GM19455 (cell line): Measurements from ENCODE around the gene CLCN7.

Experiments
- ATAC-seq: cut with Tn5 transposase; IDR thresholded peaks from one replicate; pipeline ENCODE4 v1.9.1; 2021; ENCODE audit not compliant: unreplicated experiment

CLCN7 gene

DNA sequence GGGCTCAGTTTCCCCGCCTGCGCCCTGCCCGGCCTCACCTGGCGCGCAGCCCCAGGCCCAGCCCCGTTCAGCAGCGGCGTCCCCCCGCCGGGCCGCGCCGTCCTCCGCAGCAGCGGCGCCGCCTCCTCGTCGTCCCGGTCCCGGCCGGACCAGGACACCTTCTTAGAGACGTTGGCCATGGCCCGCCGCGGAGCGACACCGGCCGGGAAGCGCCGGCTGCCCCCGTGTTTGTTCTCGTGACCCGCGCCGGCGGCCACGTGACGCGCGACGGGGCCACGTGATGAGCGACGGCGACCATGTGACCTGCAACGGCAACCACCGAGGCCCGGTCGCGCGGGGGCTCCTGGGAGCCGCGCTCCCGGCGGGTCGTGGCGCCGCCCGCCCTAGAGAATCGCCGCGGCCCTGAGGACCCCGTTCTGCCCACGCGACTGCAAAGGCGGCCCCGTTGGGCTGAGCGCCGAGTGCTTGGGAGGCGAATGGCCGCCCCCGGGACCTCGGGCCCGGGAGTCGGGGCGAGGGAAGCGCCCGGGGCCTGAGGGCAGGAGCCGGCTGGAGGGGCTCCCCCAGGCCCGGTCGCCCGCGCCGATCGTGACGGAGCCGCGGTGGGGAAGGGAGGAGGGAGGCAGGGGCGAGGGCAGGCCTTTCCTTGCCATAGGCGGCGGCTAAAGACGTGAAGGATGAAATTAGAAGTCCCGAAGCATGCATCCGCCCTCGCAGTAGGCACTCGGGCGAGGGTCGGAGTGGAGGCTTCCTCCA is at the start of gene CLCN7:
Gene CLCN7, minus strand, starts transcription at position 233 of the 756 bp plus-strand sequence. Its CDS starts 54 bp downstream, at position 179.
- ATAC-seq: peak; percentile 83

GRCh38 chr16:1524366-1524765 is 49.5 kb upstream of the CLCN7 start:
- ATAC-seq: no peak

GRCh38 chr16:1523581-1524245 is 48.9 kb upstream of the CLCN7 start:
- no peak for ATAC-seq

DNA sequence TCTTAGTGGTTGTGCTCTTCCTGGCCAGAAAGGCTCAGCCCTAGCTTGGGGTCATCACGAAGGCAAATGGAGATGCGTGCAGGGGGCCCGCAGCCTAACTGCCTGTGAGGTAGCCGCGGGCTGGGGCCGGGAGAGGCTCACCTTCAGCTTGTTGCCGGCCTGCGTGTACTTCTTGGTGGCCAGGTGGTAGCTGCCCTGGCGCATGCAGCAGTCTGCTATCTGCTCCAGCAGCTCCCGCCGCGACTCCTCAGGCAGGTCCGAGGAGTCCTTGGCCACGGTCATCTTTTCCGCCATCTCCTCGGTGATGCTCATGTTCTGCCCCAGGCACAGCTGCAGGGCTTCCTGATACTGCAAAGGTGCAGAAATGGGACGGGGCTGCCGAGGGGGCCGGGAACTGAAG is 45.6 kb upstream of the CLCN7 start:
- no peak for ATAC-seq

GRCh38 chr16:1519831-1520230 is 45.0 kb upstream of the CLCN7 start:
- no peak for ATAC-seq

GRCh38 chr16:1518626-1519135 is 43.9 kb upstream of the CLCN7 start:
- ATAC-seq: no peak

GRCh38 chr16:1514507-1514906 is 39.7 kb upstream of the CLCN7 start:
- ATAC-seq: no peak

GRCh38 chr16:1512774-1513173 is 37.9 kb upstream of the CLCN7 start:
- no peak for ATAC-seq

- ATAC-seq: no peak
Observed at GRCh38 chr16:1511662-1512569, 37.1 kb upstream of the CLCN7 start.

GRCh38 chr16:1510941-1511351 is 36.1 kb upstream of the CLCN7 start:
- ATAC-seq: no peak

- ATAC-seq: no peak
Observed at GRCh38 chr16:1510272-1510671, 35.4 kb upstream of the CLCN7 start.

DNA sequence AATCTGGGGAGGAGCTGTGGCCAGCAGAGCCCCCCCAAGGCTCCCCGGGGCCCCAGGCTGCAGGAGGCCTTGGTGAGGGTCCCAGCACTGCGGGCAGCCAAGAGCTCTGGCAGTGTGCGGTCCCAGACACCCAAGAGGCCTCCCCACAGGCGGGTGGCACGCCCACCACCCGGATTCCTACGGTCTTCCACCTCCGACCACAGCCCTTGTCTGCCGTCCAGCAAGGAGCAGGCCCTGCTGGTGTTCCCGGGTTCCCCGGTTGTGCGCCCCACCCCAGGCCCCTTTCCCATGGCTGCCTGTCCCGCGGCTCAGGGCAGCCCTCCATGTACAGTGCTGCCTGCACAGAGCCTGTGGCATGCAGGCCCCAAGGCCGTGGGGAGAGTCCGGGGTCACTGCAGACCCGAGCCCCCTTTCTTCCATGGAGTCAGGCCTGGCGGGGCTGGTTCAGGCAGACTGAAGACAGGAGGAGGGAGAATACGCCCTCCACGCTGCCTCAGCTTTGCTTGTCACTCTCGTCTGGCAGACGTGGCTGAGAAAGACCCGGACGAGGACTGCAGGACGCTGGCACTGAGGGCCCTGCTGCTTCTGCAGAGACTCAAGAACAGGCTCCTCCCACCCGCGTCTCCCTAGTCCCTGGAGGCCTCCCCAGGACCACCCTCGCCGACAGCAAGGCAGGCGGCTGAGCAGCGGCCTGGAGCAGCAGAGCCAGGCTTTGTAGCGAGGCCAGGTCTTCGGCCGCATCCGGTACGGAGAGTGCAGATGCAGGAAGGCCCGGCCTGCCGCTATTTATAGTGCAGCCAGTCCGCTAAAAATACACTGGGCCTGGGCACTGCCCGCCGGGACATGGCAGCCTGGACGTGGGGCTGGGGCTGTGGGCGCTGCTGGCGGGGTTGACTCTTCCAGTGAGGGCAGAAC is 34.7 kb upstream of the CLCN7 start:
- no peak for ATAC-seq

DNA sequence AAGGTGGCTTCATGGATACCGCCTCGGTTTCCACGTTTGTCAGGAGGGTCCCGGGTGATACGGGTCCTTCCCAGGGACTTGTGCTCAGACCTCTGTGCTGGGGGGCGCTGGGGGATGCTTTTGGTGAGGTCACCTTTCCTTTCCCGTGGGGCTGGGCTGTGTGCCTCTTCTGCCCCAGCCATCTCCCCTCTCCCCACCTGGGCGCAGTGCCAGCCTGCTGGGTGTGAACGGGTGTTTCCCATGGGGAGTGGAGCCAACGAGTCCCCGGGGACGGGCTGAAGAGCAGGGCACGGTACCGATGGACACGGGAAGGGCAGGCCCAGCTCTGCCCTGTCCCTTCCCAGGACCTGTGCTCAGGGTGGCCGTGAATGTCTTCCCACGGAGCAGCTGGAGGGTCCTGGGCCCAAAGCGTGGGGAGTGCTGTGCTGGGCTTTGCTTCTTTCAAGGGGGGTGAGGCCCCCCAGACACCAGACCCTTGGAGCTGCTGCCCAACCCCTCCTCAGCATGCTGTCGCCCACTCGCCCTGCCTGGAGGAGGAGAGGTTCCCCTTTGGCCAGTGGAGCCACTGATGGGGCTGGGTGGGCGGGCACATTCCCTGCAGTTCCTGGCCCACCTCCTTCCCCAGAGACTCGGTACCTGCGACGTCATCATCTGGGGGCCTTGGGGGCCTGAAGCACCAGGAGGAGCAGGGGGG is 33.8 kb upstream of the CLCN7 start:
- no peak for ATAC-seq

GRCh38 chr16:1506494-1507213 is 31.8 kb upstream of the CLCN7 start:
- ATAC-seq: no peak

DNA sequence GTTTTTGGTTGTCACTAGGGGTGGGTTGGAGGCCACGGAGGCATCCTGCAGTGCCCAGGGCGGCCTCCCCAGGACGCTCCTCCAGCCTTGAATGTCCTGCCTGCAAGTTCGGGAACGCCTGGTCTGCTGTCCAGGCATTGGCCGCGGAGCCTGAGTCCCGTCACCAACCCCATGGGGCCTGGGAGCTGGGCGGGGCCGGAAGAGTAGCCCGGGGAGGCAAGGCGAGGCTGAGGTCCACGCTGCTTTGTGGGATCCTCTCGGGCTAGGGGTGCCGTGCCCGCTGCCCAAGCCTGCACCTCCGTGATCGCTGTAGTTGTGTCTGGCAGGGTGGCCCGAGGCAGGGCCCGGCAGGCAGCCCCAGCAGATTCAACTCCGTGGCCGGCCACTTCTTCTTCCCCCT is 31.1 kb upstream of the CLCN7 start:
- ATAC-seq: no peak

GRCh38 chr16:1505073-1505844 is 30.4 kb upstream of the CLCN7 start:
- no peak for ATAC-seq

- no peak for ATAC-seq
Observed at GRCh38 chr16:1503110-1503955, 28.5 kb upstream of the CLCN7 start.
